Mucosa of gallbladder (tissue), 1 donor: ENCODE data around the gene S100A3. TPM values are rescaled to one million over a fixed set of nuclear protein-coding genes. Genes with fewer than 3 reads are reported as not detected.

Source experiments
- DNase-seq: peaks from one replicate; pipeline ENCODE4 v3.0.0-alpha.2; 2020; ENCODE audit warnings: low spot score
- total RNA-seq: library from RNA; stranded (reverse); gene quantifications from one replicate; pipeline ENCODE4 v1.2.1, GENCODE V29; 2021
- donor health status: DM: no; HTN: no; CAD: no.

S100A3 gene
- total RNA-seq, 1 donor from 2014 or later = not detected

GRCh38 chr1:153547560-153548551, 1.2 kb downstream of the S100A3 start:
- DNase-seq = no peak

GRCh38 chr1:153546796-153547559, 2.1 kb downstream of the S100A3 start:
- DNase-seq = no peak

- no peak for DNase-seq
These were observed 2.7 kb downstream of the S100A3 start for GRCh38 chr1:153546371-153546770.

- peak; percentile 95 for DNase-seq
These were observed 3.7 kb downstream of the S100A3 start, which contains the start of gene S100A4 for GRCh38 chr1:153545067-153546055. TSS of gene S100A4 (minus strand) at chr1:153545806. CDS start at chr1:153544794, 1,012 bp downstream.

- no peak for DNase-seq
These were observed 4.5 kb downstream of the S100A3 start for GRCh38 chr1:153544453-153545066.

GRCh38 chr1:153543736-153544135, 5.3 kb downstream of the S100A3 start:
- DNase-seq = no peak

- no peak for DNase-seq
These were observed 5.9 kb downstream of the S100A3 start for GRCh38 chr1:153542956-153543711.

GRCh38 chr1:153541641-153542590, 7.1 kb downstream of the S100A3 start:
- DNase-seq = no peak

GRCh38 chr1:153540394-153541361, 8.4 kb downstream of the S100A3 start, which contains the start of gene S100A5:
TSS of gene S100A5 (minus strand) at chr1:153540934. CDS start at chr1:153540191, 743 bp downstream.
- DNase-seq = no peak

- no peak for DNase-seq
These were observed 9.5 kb downstream of the S100A3 start for GRCh38 chr1:153539395-153540093.

GRCh38 chr1:153538315-153538821, 10.7 kb downstream of the S100A3 start:
- DNase-seq = peak; percentile 66

- no peak for DNase-seq
These were observed 11.7 kb downstream of the S100A3 start for GRCh38 chr1:153537376-153537730.

GRCh38 chr1:153536671-153537375, 12.2 kb downstream of the S100A3 start:
- no peak for DNase-seq

GRCh38 chr1:153536012-153536670, 12.9 kb downstream of the S100A3 start:
- DNase-seq = peak; percentile 84

- DNase-seq = peak; percentile 66
These were observed 13.6 kb downstream of the S100A3 start, which contains the start of gene S100A6 for GRCh38 chr1:153535242-153536011. TSS of gene S100A6 (minus strand) at chr1:153535991. CDS start at chr1:153535339, 652 bp downstream.
